GM12891 (cell line): Measurements from ENCODE around the gene TDRD7.

Experiments
- PAX5 ChIP-seq: IDR thresholded peaks from 2 replicates; pipeline ENCODE4 v1.6.1; 2011; ENCODE audit warnings: low read length, moderate library complexity, mild to moderate bottlenecking; ENCODE audit not compliant: insufficient read depth, severe bottlenecking
- POLR2A ChIP-seq: IDR thresholded peaks from 2 replicates; pipeline ENCODE4 v1.6.1; 2011; ENCODE audit warnings: low read depth, low read length, control low read depth
- POLR2AphosphoS5 ChIP-seq: IDR thresholded peaks from 2 replicates; pipeline ENCODE4 v1.6.1; 2011; ENCODE audit warnings: low read depth, low read length, control low read depth

DNA sequence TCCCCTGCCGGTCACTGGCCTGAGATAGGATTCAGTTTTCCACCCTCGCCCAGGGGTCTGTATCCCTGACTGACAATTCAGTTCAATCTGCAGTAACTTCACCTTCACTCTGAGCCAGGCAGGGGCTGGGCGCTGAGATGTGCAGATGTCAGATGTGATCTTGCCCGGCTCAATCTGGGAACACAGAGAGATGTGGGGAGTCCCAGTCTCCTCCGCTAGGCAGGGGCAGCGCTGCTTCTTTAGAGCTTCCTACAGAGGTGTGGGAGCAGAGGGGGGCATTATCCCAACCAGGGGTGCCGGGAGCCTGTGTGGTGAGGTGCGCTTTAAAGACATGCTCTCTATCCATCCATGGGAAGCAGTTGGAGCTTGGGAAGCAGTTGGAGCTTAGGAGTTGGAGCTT lies 104.2 kb downstream of the TDRD7 start:
- TF ChIP-seq PAX5 (no peak), POLR2A (no peak), POLR2AphosphoS5 (no peak)
